Loucy (cell line): ENCODE results near the gene PEMT.

ENCODE experiments used
- CTCF ChIP-seq: fragments of 200-600 bp; sonication (generic); conservative IDR thresholded peaks from 2 replicates; pipeline ENCODE4 v1.5.1; 2014; ENCODE audit warnings: mild to moderate bottlenecking, antibody characterized with exemption, low read length
- EZH2phosphoT487 ChIP-seq: fragments of 200-600 bp; IDR thresholded peaks from 2 replicates; pipeline ENCODE4 v1.6.1; 2018; ENCODE audit warnings: antibody characterized with exemption, mild to moderate bottlenecking, moderate library complexity, borderline replicate concordance

GRCh38 chr17:17572010-17572785 lies 19.3 kb downstream of the PEMT start:
- TF ChIP-seq CTCF (no peak), EZH2phosphoT487 (no peak)
